ENCODE measurements around the gene SNCA. TPM values are rescaled to one million over a fixed set of nuclear protein-coding genes. Genes with fewer than 3 reads are reported as not detected.

The SNCA gene
- total RNA-seq, 6 experiments from 2014 or later: 0.43 to 5.1 (median 1.0) TPM

- no peaks in the 10 kb centered on the region for H3K4me1 ChIP-seq
- 45% methylated on average over 2 of the region's 2 CpGs for WGBS (ENCODE audit: insufficient coverage, low coverage, low lambda C conversion rate, missing lambda C conversion rate)
- H3K4me3 ChIP-seq: no peak overlapping the region
- TF ChIP-seq CTCF (IDR thresholded peaks at IDR 0.05): no peak
- TF ChIP-seq POLR2A (IDR thresholded peaks at IDR 0.05): no peak
- no peak overlapping the region for H3K27ac ChIP-seq
- intact Hi-C loops (cut with DNase I): no loop called here
- no peaks in the 10 kb centered on the region for H3K36me3 ChIP-seq
- DNase-seq: no peak
- H3K9me3 ChIP-seq: no peaks in the 10 kb centered on the region
- no peaks in the 10 kb centered on the region for H3K27me3 ChIP-seq
- no peak for ATAC-seq
Observed at GRCh38 chr4:89704651-89705395, 132.1 kb downstream of the SNCA start.

- H3K27me3 ChIP-seq: no peaks in the 10 kb centered on the region
- ATAC-seq (no peak), DNase-seq (no peak)
- no peaks in the 10 kb centered on the region for H3K4me1 ChIP-seq
- no peak overlapping the region for H3K27ac ChIP-seq
- no peak overlapping the region for H3K4me3 ChIP-seq
- H3K36me3 ChIP-seq: no peaks in the 10 kb centered on the region
- intact Hi-C loops (cut with DNase I): no loop called here
- H3K9me3 ChIP-seq: no peaks in the 10 kb centered on the region
- whole genome bisulfite sequencing (ENCODE audit: insufficient coverage, low coverage, low lambda C conversion rate, missing lambda C conversion rate): 57% methylated on average over 6 of the region's 6 CpGs
- TF ChIP-seq POLR2A (IDR thresholded peaks at IDR 0.05) (no peak), CTCF (IDR thresholded peaks at IDR 0.05) (no peak)
Observed at GRCh38 chr4:89703829-89704590, 133.0 kb downstream of the SNCA start.

- H3K9me3 ChIP-seq: no peaks in the 10 kb centered on the region
- intact Hi-C loops (cut with DNase I): no loop called here
- no peak for TF ChIP-seq CTCF (IDR thresholded peaks at IDR 0.05)
- TF ChIP-seq POLR2A (IDR thresholded peaks at IDR 0.05): no peak
- no peaks in the 10 kb centered on the region for H3K36me3 ChIP-seq
- DNase-seq (no peak), ATAC-seq (no peak)
- H3K27ac ChIP-seq: no peak overlapping the region
- no peaks in the 10 kb centered on the region for H3K27me3 ChIP-seq
- no peak overlapping the region for H3K4me3 ChIP-seq
- WGBS (ENCODE audit: insufficient coverage, low coverage, low lambda C conversion rate, missing lambda C conversion rate): 55% methylated on average over 1 of the region's 1 CpG
- H3K4me1 ChIP-seq: no peaks in the 10 kb centered on the region
Observed at GRCh38 chr4:89700766-89701423, 136.1 kb downstream of the SNCA start.

- intact Hi-C loops (cut with DNase I): no loop called here
- TF ChIP-seq POLR2A (IDR thresholded peaks at IDR 0.05): no peak
- H3K36me3 ChIP-seq: no peaks in the 10 kb centered on the region
- no peak overlapping the region for H3K27ac ChIP-seq
- H3K9me3 ChIP-seq: no peaks in the 10 kb centered on the region
- WGBS (ENCODE audit: insufficient coverage, low coverage, low lambda C conversion rate, missing lambda C conversion rate): 47% methylated on average over 4 of the region's 4 CpGs
- H3K27me3 ChIP-seq: no peaks in the 10 kb centered on the region
- no peaks in the 10 kb centered on the region for H3K4me1 ChIP-seq
- H3K4me3 ChIP-seq: no peak overlapping the region
- DNase-seq (no peak), ATAC-seq (no peak)
Observed at GRCh38 chr4:89685690-89686089, 151.3 kb downstream of the SNCA start.

GRCh38 chr4:89685277-89685676 is 151.7 kb downstream of the SNCA start:
- Histone ChIP-seq H3K4me1 (no peaks in the 10 kb centered on the region), H3K36me3 (no peaks in the 10 kb centered on the region), H3K27me3 (no peaks in the 10 kb centered on the region), H3K9me3 (no peaks in the 10 kb centered on the region), H3K27ac (no peak overlapping the region), H3K4me3 (no peak overlapping the region)
- no peak for DNase-seq
- intact Hi-C loops (cut with DNase I): no loop called here
- TF ChIP-seq CTCF (IDR thresholded peaks at IDR 0.05) (no peak), POLR2A (IDR thresholded peaks at IDR 0.05) (no peak)
- ATAC-seq: no peak
- WGBS (ENCODE audit: insufficient coverage, low coverage, low lambda C conversion rate, missing lambda C conversion rate): 25% methylated on average over 1 of the region's 1 CpG
